Mesendoderm (in vitro differentiated cells): Measurements from ENCODE around the gene NXPH1.

Experiments used
- DNase-seq: peaks from one replicate; pipeline ENCODE4 v3.0.0; 2013
- H2AK5ac ChIP-seq: 2 replicates; pipeline ENCODE4 v1.6.1; 2013; ENCODE audit warnings: low read length, inconsistent platforms
- H2BK120ac ChIP-seq: 2 replicates; pipeline ENCODE4 v1.6.1; 2013; ENCODE audit warnings: low read depth, mild to moderate bottlenecking, low read length, moderate library complexity, mixed read lengths
- H2BK15ac ChIP-seq: replicated peaks from 2 replicates; pipeline ENCODE4 v1.6.1; 2013; ENCODE audit warnings: low read depth, mild to moderate bottlenecking, moderate library complexity
- H2BK5ac ChIP-seq: 2 replicates; pipeline ENCODE4 v1.6.1; 2013; ENCODE audit warnings: low read length, inconsistent platforms
- H3K18ac ChIP-seq: 2 replicates; pipeline ENCODE4 v1.6.1; 2013; ENCODE audit warnings: mild to moderate bottlenecking, low read length, mixed read lengths
- H3K23ac ChIP-seq: one replicate; pipeline ENCODE4 v1.6.1; 2013; ENCODE audit warnings: low read length
- H3K27ac ChIP-seq: 2 replicates; pipeline ENCODE4 v1.5.1; 2013; ENCODE audit warnings: low read depth, mild to moderate bottlenecking, inconsistent platforms, low read length, moderate library complexity
- H3K27me3 ChIP-seq: 2 replicates; pipeline ENCODE4 v1.6.1; 2013; ENCODE audit warnings: low read length, control low read depth, mild to moderate bottlenecking, inconsistent platforms; ENCODE audit not compliant: insufficient read depth, poor library complexity
- H3K36me3 ChIP-seq: 2 replicates; pipeline ENCODE4 v1.6.1; 2013; ENCODE audit warnings: low read length, inconsistent platforms; ENCODE audit not compliant: control insufficient read depth, insufficient read depth
- H3K4ac ChIP-seq: one replicate; pipeline ENCODE4 v1.6.1; 2013; ENCODE audit warnings: low read depth, mild to moderate bottlenecking, low read length, moderate library complexity
- H3K4me1 ChIP-seq: 2 replicates; pipeline ENCODE4 v1.6.1; 2013; ENCODE audit warnings: low read depth, low read length, inconsistent platforms; ENCODE audit not compliant: control insufficient read depth
- H3K4me2 ChIP-seq: 2 replicates; pipeline ENCODE4 v1.6.1; 2013; ENCODE audit warnings: low read length
- H3K4me3 ChIP-seq: 2 replicates; pipeline ENCODE4 v1.5.1; 2013; ENCODE audit warnings: mild to moderate bottlenecking, low read length
- H3K56ac ChIP-seq: one replicate; pipeline ENCODE4 v1.6.1; 2013; ENCODE audit warnings: low read length
- H3K79me1 ChIP-seq: 2 replicates; pipeline ENCODE4 v1.6.1; 2013; ENCODE audit warnings: low read length, inconsistent platforms
- H3K79me2 ChIP-seq: 2 replicates; pipeline ENCODE4 v1.6.1; 2013; ENCODE audit warnings: mild to moderate bottlenecking, low read length; ENCODE audit not compliant: control insufficient read depth, insufficient read depth
- H3K9ac ChIP-seq: 2 replicates; pipeline ENCODE4 v1.6.1; 2013; ENCODE audit warnings: low read length, inconsistent platforms
- H4K5ac ChIP-seq: one replicate; pipeline ENCODE4 v1.6.1; 2013; ENCODE audit warnings: low read length
- H4K8ac ChIP-seq: one replicate; pipeline ENCODE4 v1.6.1; 2013; ENCODE audit warnings: low read depth, mild to moderate bottlenecking, control low read depth, low read length, moderate library complexity
- WGBS: extraction: QIAGEN DNeasy Blood & Tissue Kit; methylation state at CpG from one replicate; pipeline ENCODE4 v1.1.7; 2013; ENCODE audit warnings: low lambda C conversion rate, missing lambda C conversion rate; ENCODE audit not compliant: insufficient coverage; ENCODE audit errors: extremely low coverage; 5-methylcytosine and 5-hydroxymethylcytosine counted together

NXPH1 gene

GRCh38 chr7:8437606-8438005 lies 4.2 kb downstream of the NXPH1 start:
- Histone ChIP-seq H2BK120ac (no peak overlapping the region), H2BK5ac (no peak overlapping the region), H4K5ac (no peak overlapping the region), H3K4me2 (no peak overlapping the region), H3K79me1 (no peaks in the 10 kb centered on the region), H3K9ac (no peak overlapping the region), H3K79me2 (no peaks in the 10 kb centered on the region), H2BK15ac (no peak overlapping the region), H3K56ac (no peak overlapping the region), H3K18ac (no peak overlapping the region), H3K36me3 (no peaks in the 10 kb centered on the region), H4K8ac (no peak overlapping the region), H3K4me3 (no peak overlapping the region), H3K27ac (no peak overlapping the region), H3K27me3 (peaks cover 75% of the 10 kb centered on the region), H3K4me1 (peaks cover 8% of the 10 kb centered on the region), H3K4ac (no peak overlapping the region), H3K23ac (no peak overlapping the region), H2AK5ac (no peak overlapping the region)
- no peak for DNase-seq
- no CpG with 5 or more reads among the region's 8 CpGs for WGBS

DNA sequence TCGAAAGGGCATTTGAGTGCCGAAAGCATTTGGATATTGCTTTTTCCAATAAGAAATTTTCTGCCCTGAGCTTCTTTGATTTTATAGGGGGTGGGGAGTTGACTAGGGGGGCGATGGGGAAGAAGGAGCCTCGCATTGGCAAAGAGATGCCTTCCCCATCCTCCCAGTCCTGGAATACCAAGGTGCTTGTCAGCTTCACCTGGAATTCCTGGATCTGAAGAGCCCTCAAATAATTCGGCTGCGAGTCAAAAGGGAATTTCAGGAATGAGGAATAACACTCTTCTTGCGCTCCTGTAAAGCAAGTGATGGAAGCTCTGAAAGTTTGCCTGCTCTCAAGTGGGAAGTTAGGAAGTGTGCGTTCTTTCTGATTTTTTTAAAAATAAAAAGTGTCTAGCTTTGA lies 7.3 kb downstream of the NXPH1 start:
- no peak overlapping the region for H2BK5ac ChIP-seq
- H3K27me3 ChIP-seq: peaks cover 57% of the 10 kb centered on the region
- H3K4me2 ChIP-seq: no peak overlapping the region
- H3K36me3 ChIP-seq: no peaks in the 10 kb centered on the region
- no peak overlapping the region for H3K23ac ChIP-seq
- H3K79me1 ChIP-seq: no peaks in the 10 kb centered on the region
- H2AK5ac ChIP-seq: no peak overlapping the region
- H3K79me2 ChIP-seq: no peaks in the 10 kb centered on the region
- no peak overlapping the region for H3K27ac ChIP-seq
- H2BK120ac ChIP-seq: no peak overlapping the region
- no peak overlapping the region for H3K9ac ChIP-seq
- peaks cover 7% of the 10 kb centered on the region for H3K4me1 ChIP-seq
- H3K56ac ChIP-seq: no peak overlapping the region
- H4K8ac ChIP-seq: no peak overlapping the region
- H3K4ac ChIP-seq: no peak overlapping the region
- DNase-seq: peak; percentile 49
- no peak overlapping the region for H3K18ac ChIP-seq
- no CpG with 5 or more reads among the region's 8 CpGs for WGBS
- no peak overlapping the region for H2BK15ac ChIP-seq
- H4K5ac ChIP-seq: no peak overlapping the region
- no peak overlapping the region for H3K4me3 ChIP-seq

DNA sequence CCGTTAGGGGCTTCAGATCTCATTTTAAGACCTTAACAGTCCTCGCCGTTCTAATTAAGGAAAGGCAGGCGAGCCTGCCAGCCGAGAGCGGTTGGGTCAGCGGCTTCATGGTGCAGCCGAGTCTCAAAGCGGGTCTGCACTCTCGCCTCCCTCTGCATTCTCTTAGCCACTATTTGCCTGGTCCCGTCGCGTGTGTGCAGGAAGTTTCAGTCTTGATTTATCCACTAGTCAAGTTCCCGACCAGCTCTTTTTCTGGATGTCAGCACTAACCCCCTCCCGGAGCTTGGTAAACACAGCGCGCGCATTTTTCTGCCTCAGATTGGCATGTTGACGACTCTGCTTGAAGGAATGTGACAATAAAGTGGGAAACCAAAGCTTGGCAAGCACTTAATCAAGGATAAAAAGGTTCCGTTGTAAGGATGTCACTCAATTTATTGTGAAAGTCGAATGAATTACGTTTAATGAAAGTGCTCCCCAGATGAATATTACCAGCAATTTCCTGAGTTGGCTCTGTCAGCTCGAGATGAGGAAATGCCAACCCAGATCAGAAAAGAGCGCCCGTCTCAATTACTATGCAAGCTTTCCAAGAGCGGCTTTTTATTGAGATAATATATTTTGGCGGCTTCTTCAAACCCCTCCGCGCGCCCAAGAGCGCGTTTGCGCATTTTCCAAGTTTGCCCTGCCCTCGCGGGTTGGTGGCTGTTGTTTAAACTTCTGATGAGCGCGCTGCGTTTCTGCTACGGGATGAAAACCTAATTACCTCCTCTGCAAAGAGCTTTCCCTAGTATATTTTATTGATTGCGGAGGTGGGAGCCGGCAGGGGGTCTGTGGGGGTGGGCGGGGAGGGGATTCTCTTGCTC lies 7.9 kb downstream of the NXPH1 start:
- DNase-seq: peak; percentile 33
- WGBS: no CpG with 5 or more reads among the region's 42 CpGs
- no peak overlapping the region for H2BK15ac ChIP-seq
- H3K36me3 ChIP-seq: no peaks in the 10 kb centered on the region
- H3K18ac ChIP-seq: no peak overlapping the region
- no peak overlapping the region for H3K4me3 ChIP-seq
- H3K9ac ChIP-seq: no peak overlapping the region
- H3K4me2 ChIP-seq: no peak overlapping the region
- no peak overlapping the region for H3K23ac ChIP-seq
- no peak overlapping the region for H3K4ac ChIP-seq
- H4K8ac ChIP-seq: no peak overlapping the region
- no peak overlapping the region for H3K56ac ChIP-seq
- no peaks in the 10 kb centered on the region for H3K79me2 ChIP-seq
- H2BK5ac ChIP-seq: no peak overlapping the region
- H3K27me3 ChIP-seq: peaks cover 50% of the 10 kb centered on the region
- H2BK120ac ChIP-seq: no peak overlapping the region
- H2AK5ac ChIP-seq: no peak overlapping the region
- H3K27ac ChIP-seq: no peak overlapping the region
- peaks cover 7% of the 10 kb centered on the region for H3K4me1 ChIP-seq
- H4K5ac ChIP-seq: no peak overlapping the region
- H3K79me1 ChIP-seq: no peaks in the 10 kb centered on the region

DNA sequence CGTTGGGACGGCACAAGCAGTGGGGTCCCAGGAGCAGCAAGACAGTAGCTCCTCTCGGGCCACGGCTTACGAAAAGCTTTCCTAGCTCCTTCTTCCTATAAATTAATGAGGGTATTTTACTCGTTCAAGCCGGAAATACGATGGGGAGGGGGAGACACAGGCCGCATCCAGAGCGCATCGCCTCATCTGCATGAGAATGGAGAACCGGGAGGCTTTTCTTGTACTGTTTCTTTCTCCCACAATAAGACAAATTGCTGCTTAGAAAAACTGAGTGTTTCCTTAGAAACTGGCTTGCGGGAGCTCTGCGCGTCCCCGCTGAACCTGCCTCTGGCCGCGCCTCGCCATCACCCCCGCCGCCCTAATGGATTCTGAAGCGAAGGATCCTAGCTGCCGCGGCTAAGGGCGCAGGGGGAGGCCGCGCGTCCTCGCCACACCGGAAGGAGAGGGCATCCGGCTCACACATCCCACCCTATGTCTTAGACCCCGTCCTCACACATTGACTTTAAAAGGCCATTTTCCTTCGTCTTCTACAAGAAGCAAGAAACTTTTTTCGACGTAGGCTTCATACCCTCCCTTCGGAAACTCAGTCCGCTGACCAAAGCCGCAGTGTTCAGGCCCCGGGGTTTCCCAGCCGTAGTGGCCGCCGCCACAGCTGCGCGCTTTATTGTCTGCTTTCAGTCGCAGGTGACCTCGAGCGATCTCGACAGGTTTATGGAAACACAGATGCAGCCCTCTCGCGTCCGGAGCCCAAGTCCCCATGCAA lies 8.8 kb downstream of the NXPH1 start:
- no peak overlapping the region for H2BK120ac ChIP-seq
- no peak overlapping the region for H3K4me3 ChIP-seq
- no peak overlapping the region for H3K23ac ChIP-seq
- peaks cover 46% of the 10 kb centered on the region for H3K27me3 ChIP-seq
- no peak overlapping the region for H4K8ac ChIP-seq
- no peak overlapping the region for H3K18ac ChIP-seq
- H2BK5ac ChIP-seq: no peak overlapping the region
- H3K36me3 ChIP-seq: no peaks in the 10 kb centered on the region
- no peak overlapping the region for H2BK15ac ChIP-seq
- H3K9ac ChIP-seq: no peak overlapping the region
- DNase-seq: peak; percentile 9
- no peak overlapping the region for H4K5ac ChIP-seq
- no peak overlapping the region for H3K27ac ChIP-seq
- H3K4ac ChIP-seq: no peak overlapping the region
- no peaks in the 10 kb centered on the region for H3K79me1 ChIP-seq
- H3K56ac ChIP-seq: no peak overlapping the region
- WGBS: no CpG with 5 or more reads among the region's 51 CpGs
- H2AK5ac ChIP-seq: no peak overlapping the region
- peaks cover 7% of the 10 kb centered on the region for H3K4me1 ChIP-seq
- H3K4me2 ChIP-seq: peak overlapping the region; percentile 61
- H3K79me2 ChIP-seq: no peaks in the 10 kb centered on the region

- Histone ChIP-seq H3K4ac (no peak overlapping the region), H2BK15ac (no peak overlapping the region), H2BK5ac (no peak overlapping the region), H3K9ac (no peak overlapping the region), H3K79me1 (no peaks in the 10 kb centered on the region), H3K79me2 (no peaks in the 10 kb centered on the region), H3K27ac (no peak overlapping the region), H3K23ac (no peak overlapping the region), H3K4me2 (peak overlapping the region; percentile 63), H4K5ac (no peak overlapping the region), H2AK5ac (no peak overlapping the region), H2BK120ac (no peak overlapping the region), H3K4me1 (peaks cover 7% of the 10 kb centered on the region), H4K8ac (no peak overlapping the region), H3K56ac (no peak overlapping the region), H3K18ac (no peak overlapping the region), H3K27me3 (peaks cover 40% of the 10 kb centered on the region), H3K36me3 (no peaks in the 10 kb centered on the region), H3K4me3 (peak overlapping the region; percentile 13)
- DNase-seq: peak; percentile 87
- whole genome bisulfite sequencing: no CpG with 5 or more reads among the region's 40 CpGs
Observed at GRCh38 chr7:8442814-8443304, 9.4 kb downstream of the NXPH1 start.
